ENCODE results near the gene CATSPER4. TPM values are rescaled to one million over a fixed set of nuclear protein-coding genes. Genes with fewer than 3 reads are reported as not detected.

The CATSPER4 gene
- total RNA-seq, 2 donors from 2014 or later, result 1.5 TPM; not detected in 1

GRCh38 chr1:26203642-26204318 lies 13.4 kb downstream of the CATSPER4 start:
- Histone ChIP-seq H3K36me3 (no peaks in the 10 kb centered on the region), H3K4me1 (replicated peaks) (no peaks in the 10 kb centered on the region), H3K4me3 (no peak overlapping the region), H3K27me3 (replicated peaks; ENCODE audit: insufficient read depth) (no peaks in the 10 kb centered on the region), H3K9me3 (no peaks in the 10 kb centered on the region), H3K27ac (no peak overlapping the region)
- 68% methylated on average over 9 of the region's 9 CpGs for WGBS
- no peak for TF ChIP-seq POLR2AphosphoS5 (IDR thresholded peaks at IDR 0.05)
- intact Hi-C loops (cut with DNase I), result no loop called here
- DNase-seq (ENCODE audit: low spot score), result no peak

- H3K4me3 ChIP-seq, result no peak overlapping the region
- DNase-seq (ENCODE audit: low spot score), result no peak
- no peaks in the 10 kb centered on the region for H3K27me3 ChIP-seq (replicated peaks; ENCODE audit: insufficient read depth)
- no peak overlapping the region for H3K27ac ChIP-seq
- WGBS, result 88% methylated on average over 5 of the region's 5 CpGs
- no peaks in the 10 kb centered on the region for H3K9me3 ChIP-seq
- no peaks in the 10 kb centered on the region for H3K4me1 ChIP-seq (replicated peaks)
- intact Hi-C loops (cut with DNase I), result no loop called here
- TF ChIP-seq POLR2A (IDR thresholded peaks at IDR 0.05) (no peak), CTCF (IDR thresholded peaks at IDR 0.05) (no peak), POLR2AphosphoS5 (IDR thresholded peaks at IDR 0.05) (no peak)
- no peaks in the 10 kb centered on the region for H3K36me3 ChIP-seq
Measured at GRCh38 chr1:26210147-26210870, 19.9 kb downstream of the CATSPER4 start.

- no peaks in the 10 kb centered on the region for H3K36me3 ChIP-seq
- no peak for TF ChIP-seq POLR2A (IDR thresholded peaks at IDR 0.05)
- no peak for TF ChIP-seq POLR2AphosphoS5 (IDR thresholded peaks at IDR 0.05)
- TF ChIP-seq CTCF (IDR thresholded peaks at IDR 0.05), result no peak
- 87% methylated on average over 5 of the region's 5 CpGs for WGBS
- no peak overlapping the region for H3K27ac ChIP-seq
- no peaks in the 10 kb centered on the region for H3K4me1 ChIP-seq (replicated peaks)
- H3K27me3 ChIP-seq (replicated peaks; ENCODE audit: insufficient read depth), result no peaks in the 10 kb centered on the region
- H3K9me3 ChIP-seq, result no peaks in the 10 kb centered on the region
- intact Hi-C loops (cut with DNase I), result no loop called here
- no peak overlapping the region for H3K4me3 ChIP-seq
- DNase-seq (ENCODE audit: low spot score), result no peak
Measured at GRCh38 chr1:26212726-26213125, 22.3 kb downstream of the CATSPER4 start.

GRCh38 chr1:26213335-26213905 lies 23.0 kb downstream of the CATSPER4 start:
- 80% methylated on average over 6 of the region's 6 CpGs for WGBS
- Histone ChIP-seq H3K9me3 (no peaks in the 10 kb centered on the region), H3K27me3 (replicated peaks; ENCODE audit: insufficient read depth) (no peaks in the 10 kb centered on the region), H3K4me3 (no peak overlapping the region), H3K27ac (no peak overlapping the region), H3K4me1 (replicated peaks) (no peaks in the 10 kb centered on the region), H3K36me3 (no peaks in the 10 kb centered on the region)
- TF ChIP-seq CTCF (IDR thresholded peaks at IDR 0.05), result no peak
- TF ChIP-seq POLR2A (IDR thresholded peaks at IDR 0.05), result no peak
- no peak for TF ChIP-seq POLR2AphosphoS5 (IDR thresholded peaks at IDR 0.05)
- intact Hi-C loops (cut with DNase I), result no loop called here
- no peak for DNase-seq (ENCODE audit: low spot score)

GRCh38 chr1:26215246-26215645 lies 24.8 kb downstream of the CATSPER4 start:
- no peak overlapping the region for H3K27ac ChIP-seq
- intact Hi-C loops (cut with DNase I), result no loop called here

More at GRCh38 chr1:26215246-26215645, 24.8 kb downstream of the CATSPER4 start:
- no peak for TF ChIP-seq POLR2AphosphoS5 (IDR thresholded peaks at IDR 0.05)
- TF ChIP-seq CTCF (IDR thresholded peaks at IDR 0.05), result no peak
- no peak for TF ChIP-seq POLR2A (IDR thresholded peaks at IDR 0.05)
- H3K9me3 ChIP-seq, result no peaks in the 10 kb centered on the region
- 41% methylated on average over 3 of the region's 3 CpGs for WGBS
- no peak for DNase-seq (ENCODE audit: low spot score)
- no peaks in the 10 kb centered on the region for H3K4me1 ChIP-seq (replicated peaks)
- H3K4me3 ChIP-seq, result no peak overlapping the region
- H3K27me3 ChIP-seq (replicated peaks; ENCODE audit: insufficient read depth), result no peaks in the 10 kb centered on the region
- no peaks in the 10 kb centered on the region for H3K36me3 ChIP-seq
